Myocyte (in vitro differentiated cells): ENCODE results near the gene FOXP1. TPM values are rescaled to one million over a fixed set of nuclear protein-coding genes. Genes with fewer than 3 reads are reported as not detected.

Experiments used
- DNase-seq: peaks from one replicate; pipeline ENCODE4 v3.0.0-alpha.2; 2012; ENCODE audit warnings: low read depth
- total RNA-seq: library from RNA; depleted of rRNA; stranded (reverse); fragments of >200 nt; gene quantifications from 2 replicates; pipeline ENCODE4 v1.2.3, GENCODE V29; 2014

FOXP1 gene
- total RNA-seq, 1 donor from 2014 or later = 28.8 TPM

DNA sequence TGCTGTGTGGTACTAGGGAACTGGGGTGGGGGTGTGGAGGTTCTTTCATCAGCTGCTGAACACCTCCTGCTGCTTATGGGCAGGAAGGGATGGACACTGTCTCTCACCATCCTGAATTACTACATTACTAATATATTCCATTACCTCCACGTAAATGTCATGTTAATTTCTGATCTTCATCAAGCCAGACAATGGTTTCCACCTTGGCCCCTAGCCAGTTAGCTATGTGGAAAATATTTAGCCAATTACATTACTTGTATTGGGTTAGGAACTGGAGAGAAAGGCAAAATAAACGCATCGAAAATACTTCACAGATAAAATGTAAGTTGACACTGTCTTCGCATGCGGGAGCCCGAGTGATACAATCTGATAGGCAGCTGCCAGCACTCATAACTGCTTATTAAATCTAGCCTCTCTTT is 95.1 kb downstream of the FOXP1 start:
- no peak for DNase-seq

DNA sequence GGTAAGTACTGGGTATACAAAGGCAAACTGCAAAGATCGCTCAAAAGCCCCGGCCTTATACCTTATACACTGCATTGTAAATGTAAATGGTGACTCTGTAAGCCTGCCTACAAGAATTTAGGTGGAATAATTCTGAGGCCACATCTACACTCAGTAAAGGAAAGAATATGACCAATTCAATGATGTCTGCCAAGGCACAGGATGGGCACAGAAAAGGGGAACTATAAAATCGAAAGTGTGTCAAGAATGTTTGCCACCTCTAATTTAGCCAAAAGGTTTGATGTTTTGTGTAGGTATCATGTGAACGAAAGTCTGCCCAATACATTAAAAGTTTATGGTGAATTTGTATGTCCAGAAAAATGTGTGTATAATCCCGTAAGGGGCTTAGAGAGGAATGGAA is 96.1 kb downstream of the FOXP1 start:
- DNase-seq = no peak

DNA sequence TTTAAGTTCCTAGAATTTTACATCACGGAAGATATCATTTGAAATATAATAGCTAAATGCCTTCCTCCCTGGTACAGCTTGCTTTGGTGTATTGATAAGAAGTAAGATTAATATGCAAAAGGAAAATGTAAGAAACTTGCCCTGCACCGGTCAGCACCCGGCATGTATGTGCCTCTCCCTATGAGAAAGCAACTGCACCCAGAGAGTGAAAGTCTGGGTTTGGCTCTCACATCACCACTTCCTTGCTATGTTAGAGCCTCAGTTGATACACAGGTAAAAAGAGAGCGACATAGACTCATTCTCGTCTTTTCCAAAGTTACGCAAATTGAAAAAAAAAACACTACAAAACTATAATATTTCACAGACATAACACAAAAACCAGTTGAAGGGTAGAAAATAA is 96.7 kb downstream of the FOXP1 start:
- DNase-seq = no peak

DNA sequence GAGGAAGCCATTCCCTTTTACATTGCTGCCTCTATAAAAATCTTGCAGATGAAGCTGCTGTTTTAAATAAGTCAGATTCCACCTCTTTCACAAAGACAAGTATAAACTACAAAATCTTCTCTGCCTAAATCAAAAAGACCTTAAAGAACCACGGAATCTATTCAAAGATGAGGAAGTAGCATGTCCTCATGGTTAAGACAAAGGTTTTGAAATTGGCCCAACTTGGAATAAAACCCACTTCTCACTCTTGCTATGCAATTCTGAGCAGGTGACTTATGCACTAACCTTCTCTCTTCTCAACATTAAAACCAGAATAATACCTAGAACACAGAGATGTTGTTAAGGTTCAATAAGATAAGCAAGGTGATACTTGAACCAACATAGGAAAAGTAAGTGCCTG is 97.6 kb downstream of the FOXP1 start:
- DNase-seq = no peak

DNA sequence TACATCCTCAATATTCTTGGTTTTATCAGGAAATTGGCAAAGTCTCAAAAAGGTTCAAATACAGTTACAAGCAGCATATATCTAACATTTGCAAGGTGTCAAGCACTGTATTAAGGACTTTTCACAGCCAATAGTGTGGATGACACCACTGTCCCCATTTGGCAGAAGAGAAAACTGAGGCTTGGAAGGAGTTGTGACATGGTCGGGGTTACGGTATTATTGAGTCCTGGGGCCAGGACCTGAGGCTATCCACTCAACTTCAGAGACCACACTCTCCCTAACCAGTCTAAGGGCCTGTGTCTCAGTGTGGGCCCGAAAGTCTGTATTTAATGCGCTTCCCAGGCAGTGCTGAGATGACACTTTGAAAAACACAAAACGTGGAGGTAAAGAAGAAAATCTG is 99.1 kb downstream of the FOXP1 start:
- DNase-seq = no peak

DNA sequence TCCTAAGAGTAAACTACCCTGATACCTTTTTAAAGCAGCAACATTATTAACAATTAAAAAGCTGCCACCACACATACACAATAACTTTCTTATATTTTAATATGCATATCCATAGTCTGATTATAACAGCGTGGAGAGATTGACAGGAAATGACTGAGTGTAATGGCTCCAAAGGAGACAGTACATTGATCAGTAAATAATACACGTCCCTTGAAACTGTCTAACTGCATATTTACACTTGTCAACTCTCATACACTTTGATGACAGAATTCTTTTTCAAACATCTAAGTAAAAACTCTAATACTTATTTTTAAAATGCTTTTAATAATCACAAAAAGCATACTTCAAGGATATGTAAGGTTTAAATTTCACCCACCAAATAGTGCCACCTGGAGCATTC is 99.5 kb downstream of the FOXP1 start:
- no peak for DNase-seq

DNA sequence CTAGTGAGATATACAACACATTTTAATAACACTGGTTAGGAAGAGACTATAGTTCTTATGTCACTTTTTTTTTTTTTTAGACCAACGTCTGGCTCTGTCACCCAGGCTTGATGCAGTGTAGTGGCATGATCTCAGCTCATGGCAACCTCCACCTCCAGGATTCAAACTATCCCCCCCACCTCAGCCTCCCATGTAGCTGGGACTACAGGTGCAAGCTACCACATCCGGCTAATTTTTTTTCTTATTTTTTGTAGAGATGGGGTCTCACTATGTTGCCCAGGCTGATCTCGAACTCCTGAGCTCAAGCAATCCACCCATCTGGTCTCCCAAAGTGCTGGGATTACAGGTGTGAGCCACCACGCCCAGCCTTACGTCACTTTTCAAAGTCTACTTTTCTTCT is 100.8 kb downstream of the FOXP1 start:
- DNase-seq = no peak

DNA sequence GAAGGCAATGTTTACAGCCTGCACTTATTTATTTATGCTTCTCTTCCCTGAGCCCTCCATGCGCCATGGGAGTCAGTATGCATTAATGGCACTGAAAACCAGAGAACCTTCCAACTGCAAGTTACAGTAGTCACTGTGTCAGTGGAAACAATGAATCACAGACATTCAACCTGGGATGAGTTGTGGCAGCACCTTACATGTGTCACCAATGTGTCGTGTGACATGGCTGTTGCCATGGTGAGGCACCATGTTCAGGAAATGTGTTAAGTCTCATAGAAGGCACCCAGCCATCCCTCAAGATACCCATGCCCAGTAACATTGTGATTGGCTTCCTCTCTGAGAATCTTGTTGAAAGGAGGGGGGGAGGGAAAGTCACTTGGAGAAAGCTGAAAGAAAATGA is 105.0 kb downstream of the FOXP1 start:
- no peak for DNase-seq

DNA sequence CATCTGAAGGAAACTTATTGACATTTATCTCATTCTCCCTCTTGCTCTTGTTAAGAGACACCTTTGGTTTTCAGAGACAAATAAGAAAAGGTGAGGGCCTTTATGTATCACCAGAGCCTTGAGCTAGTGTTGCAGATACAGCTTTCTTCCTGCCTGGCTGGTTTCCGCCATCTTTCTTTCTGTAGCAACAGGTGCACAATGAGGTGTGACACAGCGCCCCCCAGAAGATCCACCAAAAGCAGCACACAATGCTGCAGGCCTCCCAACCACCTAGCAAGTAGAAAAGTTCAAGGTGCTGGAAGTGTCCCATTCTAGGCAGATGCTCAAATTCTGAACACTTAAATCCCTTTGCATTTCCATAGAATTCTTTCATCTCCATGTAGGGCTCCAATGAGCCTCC is 106.6 kb downstream of the FOXP1 start:
- no peak for DNase-seq

DNA sequence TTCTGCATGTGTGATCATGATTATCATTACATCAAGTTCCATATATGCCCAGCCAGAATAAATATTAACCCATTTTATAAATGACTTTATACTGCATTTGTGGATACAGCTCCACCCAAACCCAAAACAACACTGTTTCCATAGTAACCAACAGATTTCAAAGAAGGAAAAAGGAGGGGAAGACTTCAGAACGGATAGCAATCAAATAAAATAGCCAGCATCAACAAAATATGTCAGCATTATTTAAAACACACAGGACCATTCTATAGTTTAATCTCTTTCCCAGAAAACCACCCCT is 114.4 kb downstream of the FOXP1 start:
- no peak for DNase-seq

DNA sequence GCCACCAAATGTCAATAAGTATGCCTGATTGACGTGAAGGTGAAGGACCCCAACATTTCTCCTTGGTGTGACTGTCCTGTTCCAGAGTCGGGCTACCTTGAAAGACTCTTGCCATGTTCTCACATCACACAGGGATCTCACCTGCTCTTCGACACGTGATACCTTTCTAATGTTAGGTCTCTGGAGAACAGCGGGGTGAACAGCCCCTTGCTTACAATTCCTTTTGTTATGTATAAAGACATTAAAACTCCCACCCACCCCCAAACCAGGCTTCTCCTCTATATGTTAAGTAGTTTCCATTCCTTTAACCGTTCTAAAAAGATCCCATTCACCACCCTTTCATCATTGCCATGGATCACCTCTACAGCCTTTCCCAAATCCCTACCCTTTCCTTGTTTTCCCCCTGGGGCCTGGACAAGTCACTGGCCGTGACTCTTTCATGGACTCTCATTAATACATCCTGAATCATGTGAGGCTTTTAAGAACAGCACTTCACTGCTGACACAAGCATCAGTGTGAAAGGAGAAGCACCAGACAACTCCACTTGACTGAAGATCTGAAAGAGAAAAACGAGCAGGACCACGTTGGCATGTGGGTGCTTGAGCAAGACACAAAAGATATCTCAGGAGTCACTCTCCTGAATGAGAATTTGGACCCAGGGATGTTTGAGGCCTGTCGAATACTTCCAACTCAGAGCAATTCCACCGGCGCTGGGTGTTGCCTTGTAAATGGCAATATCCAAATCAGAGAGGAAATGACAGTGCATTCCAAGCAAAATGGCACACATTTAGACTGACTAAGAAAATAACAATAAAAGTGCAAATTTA is 115.0 kb downstream of the FOXP1 start:
- DNase-seq = no peak

DNA sequence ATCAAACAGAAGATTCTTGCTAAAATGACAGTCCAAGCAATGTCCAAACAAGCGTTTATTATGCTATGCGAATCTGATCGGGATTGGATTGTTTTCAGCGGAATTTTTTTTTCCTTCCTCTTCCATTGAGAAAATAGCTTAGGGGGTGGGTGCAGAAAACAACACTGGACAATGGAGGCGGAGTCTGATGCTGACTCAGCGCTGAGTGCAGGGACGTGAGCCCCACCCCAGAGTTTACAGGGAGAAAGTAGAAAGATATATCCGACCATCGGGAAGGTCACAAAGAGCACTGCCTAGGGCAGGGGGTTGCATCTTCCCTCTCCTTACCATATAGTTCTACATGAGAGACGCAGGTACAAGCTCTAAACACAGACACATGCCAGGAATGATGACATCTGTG is 117.0 kb downstream of the FOXP1 start:
- peak; percentile 24 for DNase-seq

DNA sequence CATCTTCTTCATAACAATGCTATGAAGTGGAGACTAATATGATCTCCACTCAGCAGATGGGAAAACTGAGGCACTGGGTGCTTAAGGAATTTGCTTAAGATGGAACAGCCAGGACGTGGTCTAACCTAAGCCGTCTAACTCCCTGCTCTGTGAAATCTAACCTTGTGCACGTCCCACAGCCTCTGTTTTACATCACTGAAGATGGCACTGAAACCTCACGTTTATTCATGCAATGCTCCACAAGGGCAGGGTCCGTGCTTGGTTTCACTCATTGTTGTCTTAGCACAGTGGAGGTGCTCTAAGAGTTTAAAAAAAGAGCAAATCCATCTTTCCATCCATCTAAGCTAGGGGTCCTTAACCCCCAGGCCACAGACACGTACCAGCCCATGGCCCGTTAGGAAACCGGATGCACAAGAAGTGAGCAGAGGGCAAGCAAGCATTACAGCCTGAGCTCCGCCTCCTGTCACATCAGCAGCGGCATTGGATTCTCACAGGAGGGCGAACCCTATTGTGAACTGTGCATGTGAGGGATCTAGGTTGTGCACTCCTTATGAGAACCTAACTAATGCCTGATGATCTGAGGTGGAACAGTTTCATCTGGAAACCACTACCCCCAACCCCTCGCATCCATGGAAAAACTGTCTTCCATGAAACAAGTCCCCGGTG is 118.0 kb downstream of the FOXP1 start:
- DNase-seq = no peak

DNA sequence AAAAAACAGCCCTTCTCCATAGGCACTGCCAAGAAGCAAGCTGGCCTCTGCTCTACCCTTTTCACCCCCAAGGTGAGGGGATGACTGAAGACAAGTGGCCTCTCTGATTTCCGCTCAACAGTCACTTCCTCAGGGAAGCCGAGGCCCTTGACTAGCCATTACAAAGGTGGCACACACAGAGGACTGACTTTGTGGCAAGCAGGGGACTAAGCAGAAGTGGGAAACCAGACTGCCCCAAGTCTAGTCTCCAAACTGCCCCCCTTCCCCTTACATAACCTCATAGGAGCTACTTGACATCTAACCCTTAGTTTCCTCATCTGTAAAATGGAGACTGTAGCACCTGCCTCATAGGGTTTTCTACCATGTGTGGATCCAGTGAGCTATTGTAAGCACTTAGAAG is 118.9 kb downstream of the FOXP1 start:
- no peak for DNase-seq

DNA sequence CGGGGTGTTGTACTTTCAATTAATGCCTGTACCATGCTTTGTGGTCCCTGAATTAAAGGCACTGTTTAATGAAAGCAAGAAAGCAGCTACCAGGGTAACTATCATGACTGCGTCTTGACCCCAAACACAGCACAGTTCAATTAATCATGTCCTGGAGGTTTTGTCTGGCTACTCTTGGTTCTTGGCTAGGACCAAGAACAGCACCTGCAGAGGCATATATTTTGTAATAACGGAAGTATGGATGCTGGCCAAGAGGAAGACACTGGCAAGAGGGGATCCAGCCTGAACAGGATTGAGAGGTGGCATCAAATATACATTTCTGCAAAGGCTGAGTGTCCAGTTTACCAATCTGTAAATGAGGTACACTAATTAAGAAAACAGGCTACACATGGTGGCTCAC is 119.9 kb downstream of the FOXP1 start:
- DNase-seq = no peak

DNA sequence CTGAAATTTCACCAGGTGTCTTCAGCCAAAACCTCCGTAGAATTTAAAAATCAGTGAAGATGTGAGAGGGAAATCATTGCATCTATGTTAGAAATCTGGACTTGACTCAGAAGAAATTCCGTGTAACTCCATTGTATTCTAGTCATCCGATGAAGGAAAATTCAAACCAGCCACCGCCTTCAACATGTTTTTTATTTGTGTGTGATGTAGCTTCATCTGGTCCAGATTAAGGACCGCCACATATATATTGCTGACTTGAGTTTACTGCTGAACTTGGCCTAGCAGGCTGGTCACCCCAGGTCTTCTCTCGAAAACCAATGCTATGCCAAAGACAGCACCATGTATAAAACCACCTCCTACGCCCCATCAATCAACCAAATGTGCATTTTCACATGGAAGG is 120.9 kb downstream of the FOXP1 start:
- DNase-seq = no peak

DNA sequence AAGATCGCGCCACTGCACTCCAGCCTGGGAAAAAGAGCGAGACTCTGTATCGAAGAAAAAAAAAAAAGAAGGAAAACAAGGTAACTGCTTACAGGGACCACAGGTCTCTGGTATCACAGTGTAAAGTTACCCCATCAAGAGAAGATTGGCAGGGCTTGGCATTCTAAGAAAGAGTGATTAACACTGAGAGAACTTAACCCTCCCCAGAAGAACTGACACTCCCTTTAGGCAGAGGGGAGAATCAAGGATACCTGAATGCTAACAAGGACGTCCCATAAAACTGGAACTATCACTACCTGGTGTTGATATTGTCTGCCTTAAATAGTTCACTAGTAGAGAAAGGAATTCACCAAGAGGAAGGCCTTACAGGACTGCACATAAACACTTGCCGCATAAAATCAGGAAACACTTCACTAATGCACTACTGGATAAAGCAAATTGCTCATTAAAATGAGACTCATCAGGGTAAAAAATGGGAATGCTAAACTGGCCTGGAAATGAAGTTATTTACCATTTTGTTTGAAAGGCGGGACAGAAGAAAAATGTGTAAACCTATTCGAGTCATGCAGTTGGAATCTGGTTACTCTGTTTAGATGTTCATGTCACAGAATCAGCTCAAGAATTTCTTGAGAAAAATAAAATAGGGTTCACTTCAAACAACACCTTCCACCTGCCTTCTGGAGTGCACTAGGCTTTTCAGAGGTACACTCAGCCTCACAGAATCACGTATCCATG is 121.6 kb downstream of the FOXP1 start:
- DNase-seq = no peak

DNA sequence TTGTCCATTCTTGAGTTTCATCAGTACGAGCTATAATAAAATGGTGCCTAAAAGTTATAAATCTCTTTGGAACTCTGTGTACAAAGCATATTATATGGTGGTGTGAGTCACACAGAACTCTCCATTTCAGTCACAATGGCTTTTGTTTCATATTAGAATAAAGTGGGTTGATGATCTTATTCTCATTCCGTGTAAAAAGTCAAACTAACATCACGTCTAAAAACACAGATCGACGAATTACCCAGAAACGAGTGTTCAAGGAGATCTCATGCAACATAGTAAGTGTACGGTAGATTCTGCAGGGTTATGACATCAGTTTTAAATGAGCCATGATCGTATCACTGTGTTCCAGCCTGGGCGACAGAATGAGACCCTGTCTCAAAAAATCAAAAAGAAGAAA is 122.4 kb downstream of the FOXP1 start:
- DNase-seq = no peak

DNA sequence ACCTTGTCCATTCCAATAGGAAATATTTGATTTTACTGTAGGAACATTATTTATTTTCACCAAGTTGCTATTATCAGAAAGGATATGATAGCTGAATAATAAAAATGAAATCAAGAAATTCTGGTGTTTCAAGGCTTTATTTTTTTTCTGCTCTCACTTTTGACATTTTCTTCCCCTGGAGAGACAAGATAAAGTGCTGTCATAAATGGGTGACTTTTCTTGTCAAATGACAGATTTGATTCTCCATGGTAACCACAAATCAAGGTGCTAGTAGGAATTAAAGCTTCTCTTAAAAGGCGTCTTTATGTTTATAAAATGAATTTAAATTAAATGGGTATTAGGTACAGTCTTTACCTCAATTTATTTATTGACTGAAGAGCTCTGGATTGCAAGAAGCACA is 124.6 kb downstream of the FOXP1 start:
- no peak for DNase-seq

DNA sequence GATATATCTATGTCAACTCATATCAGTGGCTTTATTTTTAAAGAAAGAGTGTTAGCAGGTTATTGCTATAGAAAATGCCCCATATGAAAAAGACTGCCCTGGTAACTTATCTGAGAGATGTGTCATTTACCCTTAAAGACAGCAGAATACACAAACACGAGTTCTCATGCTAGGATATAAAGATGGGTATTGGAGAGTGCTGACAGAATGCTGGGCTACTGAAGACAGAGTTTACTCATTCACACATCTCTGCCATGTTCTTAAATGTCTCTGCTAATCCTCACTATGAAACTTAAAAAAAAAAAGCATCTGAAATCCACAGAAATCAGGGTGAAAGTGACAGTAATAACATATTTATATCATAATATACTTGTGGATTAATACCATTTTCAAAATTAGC is 126.7 kb downstream of the FOXP1 start:
- DNase-seq = no peak

DNA sequence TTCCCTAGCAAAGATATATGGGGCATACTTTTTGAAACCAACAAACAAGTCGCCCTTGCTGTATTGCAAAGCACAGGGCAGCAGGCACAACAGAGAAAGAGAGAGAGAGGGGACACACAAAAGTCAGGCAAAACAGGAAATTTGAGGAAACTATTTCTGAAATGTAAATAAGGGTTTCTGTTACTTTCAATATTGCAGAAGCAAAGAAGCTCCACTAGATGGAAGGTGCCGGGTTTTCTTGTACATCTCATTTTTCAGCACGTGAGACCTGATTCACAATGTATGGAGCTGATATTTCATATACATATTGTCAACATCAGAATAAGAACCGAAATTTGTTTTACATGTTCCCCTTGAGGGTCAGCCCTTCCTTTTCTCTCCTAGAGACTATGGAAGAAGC is 127.4 kb downstream of the FOXP1 start:
- DNase-seq = no peak

DNA sequence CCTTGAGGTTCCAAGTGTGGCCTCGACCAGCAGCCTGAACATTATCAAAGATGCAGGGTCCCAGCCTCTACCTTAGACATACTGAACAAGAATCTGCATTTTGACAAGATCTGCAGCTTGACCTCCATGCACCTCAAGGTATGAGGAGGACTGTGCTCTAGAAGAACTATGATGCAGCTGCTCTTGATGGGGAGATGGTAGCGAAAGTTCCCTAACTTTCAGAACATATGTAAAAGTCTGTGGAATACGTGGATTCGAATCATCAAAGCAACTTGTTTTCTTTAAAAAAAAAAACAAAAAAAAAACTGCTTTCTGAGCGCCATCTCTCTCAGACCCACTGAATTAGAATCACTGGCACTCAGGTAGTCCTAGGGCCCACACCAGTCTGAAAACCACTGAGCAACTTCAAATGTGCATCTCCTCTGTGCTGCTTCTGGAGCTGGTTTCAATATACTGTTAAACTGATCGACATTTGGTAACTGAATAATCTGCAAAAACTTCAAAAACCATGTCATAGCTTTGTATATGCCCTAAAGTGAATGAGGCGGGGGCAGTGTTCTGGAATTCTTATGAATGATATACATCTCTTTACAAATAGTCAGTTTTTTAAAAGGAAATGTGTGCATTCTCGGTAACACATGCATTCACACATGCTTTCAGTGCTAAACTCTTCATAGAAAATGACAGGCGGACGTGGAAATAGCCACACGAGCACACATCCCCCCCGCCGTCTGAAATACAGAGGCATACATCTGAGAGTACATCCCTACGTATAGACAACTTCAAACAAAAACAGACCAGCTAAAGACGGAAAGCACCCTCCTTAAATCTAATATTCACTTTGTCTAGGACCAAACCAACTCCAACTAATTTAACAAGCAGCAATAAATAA is 128.8 kb downstream of the FOXP1 start:
- DNase-seq = no peak
